Measurements from ENCODE around the gene GCC2.
"Not testable (repeated sequence)": the region's sequence is repeated elsewhere in the genome, so short reads cannot be mapped to it uniquely, and the experiment has no call there.

Gene GCC2

GRCh38 chr2:108414256-108414876 is 34.6 kb upstream of the GCC2 start:
- no peaks in the 10 kb centered on the region for H3K9me3 ChIP-seq (ENCODE audit: control insufficient read depth, low read depth, low read length)
- no peaks in the 10 kb centered on the region for H3K36me3 ChIP-seq (ENCODE audit: control insufficient read depth, low read depth, low read length)
- no peak overlapping the region for H3K4me3 ChIP-seq (ENCODE audit: low read length)
- no peak overlapping the region for H3K9ac ChIP-seq (ENCODE audit: low read length)
- H3K4me1 ChIP-seq (ENCODE audit: control insufficient read depth, low read depth, low read length): no peaks in the 10 kb centered on the region
- H3K27me3 ChIP-seq (ENCODE audit: control insufficient read depth, insufficient read depth, low read length): no peaks in the 10 kb centered on the region
- no peak overlapping the region for H3K27ac ChIP-seq (ENCODE audit: low read length)

GRCh38 chr2:108414945-108415344 is 34.1 kb upstream of the GCC2 start:
- Histone ChIP-seq H3K27me3 (ENCODE audit: control insufficient read depth, insufficient read depth, low read length) (no peaks in the 10 kb centered on the region), H3K36me3 (ENCODE audit: control insufficient read depth, low read depth, low read length) (no peaks in the 10 kb centered on the region), H3K9ac (ENCODE audit: low read length) (no peak overlapping the region), H3K4me3 (ENCODE audit: low read length) (no peak overlapping the region), H3K27ac (ENCODE audit: low read length) (no peak overlapping the region), H3K4me1 (ENCODE audit: control insufficient read depth, low read depth, low read length) (no peaks in the 10 kb centered on the region), H3K9me3 (ENCODE audit: control insufficient read depth, low read depth, low read length) (no peaks in the 10 kb centered on the region)

GRCh38 chr2:108417254-108417653 is 31.8 kb upstream of the GCC2 start:
- no peak overlapping the region for H3K9ac ChIP-seq (ENCODE audit: low read length)
- H3K27me3 ChIP-seq (ENCODE audit: control insufficient read depth, insufficient read depth, low read length): no peaks in the 10 kb centered on the region
- H3K27ac ChIP-seq (ENCODE audit: low read length): no peak overlapping the region
- no peaks in the 10 kb centered on the region for H3K4me1 ChIP-seq (ENCODE audit: control insufficient read depth, low read depth, low read length)
- H3K4me3 ChIP-seq (ENCODE audit: low read length): no peak overlapping the region
- H3K9me3 ChIP-seq (ENCODE audit: control insufficient read depth, low read depth, low read length): no peaks in the 10 kb centered on the region
- H3K36me3 ChIP-seq (ENCODE audit: control insufficient read depth, low read depth, low read length): no peaks in the 10 kb centered on the region

GRCh38 chr2:108418416-108418815 is 30.6 kb upstream of the GCC2 start:
- Histone ChIP-seq H3K27me3 (ENCODE audit: control insufficient read depth, insufficient read depth, low read length) (no peaks in the 10 kb centered on the region), H3K36me3 (ENCODE audit: control insufficient read depth, low read depth, low read length) (no peaks in the 10 kb centered on the region), H3K9me3 (ENCODE audit: control insufficient read depth, low read depth, low read length) (no peaks in the 10 kb centered on the region), H3K4me3 (ENCODE audit: low read length) (no peak overlapping the region), H3K27ac (ENCODE audit: low read length) (no peak overlapping the region), H3K4me1 (ENCODE audit: control insufficient read depth, low read depth, low read length) (no peaks in the 10 kb centered on the region), H3K9ac (ENCODE audit: low read length) (no peak overlapping the region)

GRCh38 chr2:108423067-108423466 is 25.9 kb upstream of the GCC2 start:
- H3K36me3 ChIP-seq (ENCODE audit: control insufficient read depth, low read depth, low read length): no peaks in the 10 kb centered on the region
- no peak overlapping the region for H3K9ac ChIP-seq (ENCODE audit: low read length)
- H3K4me1 ChIP-seq (ENCODE audit: control insufficient read depth, low read depth, low read length): no peaks in the 10 kb centered on the region
- H3K9me3 ChIP-seq (ENCODE audit: control insufficient read depth, low read depth, low read length): no peaks in the 10 kb centered on the region
- H3K4me3 ChIP-seq (ENCODE audit: low read length): no peak overlapping the region
- no peaks in the 10 kb centered on the region for H3K27me3 ChIP-seq (ENCODE audit: control insufficient read depth, insufficient read depth, low read length)
- H3K27ac ChIP-seq (ENCODE audit: low read length): no peak overlapping the region

GRCh38 chr2:108423502-108424251 is 25.3 kb upstream of the GCC2 start:
- Histone ChIP-seq H3K4me3 (ENCODE audit: low read length) (no peak overlapping the region), H3K9me3 (ENCODE audit: control insufficient read depth, low read depth, low read length) (no peaks in the 10 kb centered on the region), H3K27me3 (ENCODE audit: control insufficient read depth, insufficient read depth, low read length) (no peaks in the 10 kb centered on the region), H3K27ac (ENCODE audit: low read length) (no peak overlapping the region), H3K9ac (ENCODE audit: low read length) (no peak overlapping the region), H3K36me3 (ENCODE audit: control insufficient read depth, low read depth, low read length) (no peaks in the 10 kb centered on the region), H3K4me1 (ENCODE audit: control insufficient read depth, low read depth, low read length) (no peaks in the 10 kb centered on the region)

GRCh38 chr2:108428286-108429009 is 20.6 kb upstream of the GCC2 start:
- Histone ChIP-seq H3K4me3 (ENCODE audit: low read length) (no peak overlapping the region), H3K4me1 (ENCODE audit: control insufficient read depth, low read depth, low read length) (no peaks in the 10 kb centered on the region), H3K9ac (ENCODE audit: low read length) (no peak overlapping the region), H3K27me3 (ENCODE audit: control insufficient read depth, insufficient read depth, low read length) (no peaks in the 10 kb centered on the region), H3K9me3 (ENCODE audit: control insufficient read depth, low read depth, low read length) (no peaks in the 10 kb centered on the region), H3K36me3 (ENCODE audit: control insufficient read depth, low read depth, low read length) (no peaks in the 10 kb centered on the region), H3K27ac (ENCODE audit: low read length) (no peak overlapping the region)

GRCh38 chr2:108435578-108435977 is 13.4 kb upstream of the GCC2 start:
- not testable (repeated sequence) for H3K9me3 ChIP-seq (ENCODE audit: control insufficient read depth, low read depth, low read length); H3K36me3 ChIP-seq (ENCODE audit: control insufficient read depth, low read depth, low read length); H3K9ac ChIP-seq (ENCODE audit: low read length); H3K27ac ChIP-seq (ENCODE audit: low read length); H3K27me3 ChIP-seq (ENCODE audit: control insufficient read depth, insufficient read depth, low read length); H3K4me3 ChIP-seq (ENCODE audit: low read length); H3K4me1 ChIP-seq (ENCODE audit: control insufficient read depth, low read depth, low read length)

GRCh38 chr2:108436976-108437375 is 12.0 kb upstream of the GCC2 start:
- no peak overlapping the region for H3K27ac ChIP-seq (ENCODE audit: low read length)
- H3K9ac ChIP-seq (ENCODE audit: low read length): no peak overlapping the region
- no peak overlapping the region for H3K4me3 ChIP-seq (ENCODE audit: low read length)
- no peaks in the 10 kb centered on the region for H3K36me3 ChIP-seq (ENCODE audit: control insufficient read depth, low read depth, low read length)
- H3K27me3 ChIP-seq (ENCODE audit: control insufficient read depth, insufficient read depth, low read length): no peaks in the 10 kb centered on the region
- H3K4me1 ChIP-seq (ENCODE audit: control insufficient read depth, low read depth, low read length): no peaks in the 10 kb centered on the region
- no peaks in the 10 kb centered on the region for H3K9me3 ChIP-seq (ENCODE audit: control insufficient read depth, low read depth, low read length)

GRCh38 chr2:108441712-108442111 is 7.3 kb upstream of the GCC2 start:
- no peak overlapping the region for H3K4me3 ChIP-seq (ENCODE audit: low read length)
- no peaks in the 10 kb centered on the region for H3K9me3 ChIP-seq (ENCODE audit: control insufficient read depth, low read depth, low read length)
- H3K4me1 ChIP-seq (ENCODE audit: control insufficient read depth, low read depth, low read length): no peaks in the 10 kb centered on the region
- no peaks in the 10 kb centered on the region for H3K27me3 ChIP-seq (ENCODE audit: control insufficient read depth, insufficient read depth, low read length)
- H3K9ac ChIP-seq (ENCODE audit: low read length): no peak overlapping the region
- H3K27ac ChIP-seq (ENCODE audit: low read length): no peak overlapping the region
- no peaks in the 10 kb centered on the region for H3K36me3 ChIP-seq (ENCODE audit: control insufficient read depth, low read depth, low read length)

GRCh38 chr2:108444941-108445840 is 3.8 kb upstream of the GCC2 start:
- H3K4me1 ChIP-seq (ENCODE audit: control insufficient read depth, low read depth, low read length): peaks cover 5% of the 10 kb centered on the region
- no peak overlapping the region for H3K27ac ChIP-seq (ENCODE audit: low read length)
- H3K36me3 ChIP-seq (ENCODE audit: control insufficient read depth, low read depth, low read length): no peaks in the 10 kb centered on the region
- no peaks in the 10 kb centered on the region for H3K9me3 ChIP-seq (ENCODE audit: control insufficient read depth, low read depth, low read length)
- H3K4me3 ChIP-seq (ENCODE audit: low read length): no peak overlapping the region
- no peak overlapping the region for H3K9ac ChIP-seq (ENCODE audit: low read length)
- H3K27me3 ChIP-seq (ENCODE audit: control insufficient read depth, insufficient read depth, low read length): no peaks in the 10 kb centered on the region
